ENCODE data around the gene SLC23A1. TPM values are rescaled to one million over a fixed set of nuclear protein-coding genes. Genes with fewer than 3 reads are reported as not detected.
"Not testable (repeated sequence)": the region's sequence is repeated elsewhere in the genome, so short reads cannot be mapped to it uniquely, and the experiment has no call there.

The SLC23A1 gene
- total RNA-seq, 1 donor from 2014 or later: 2.1 TPM

GRCh38 chr5:139354186-139354585, 28.9 kb downstream of the SLC23A1 start:
- no peak for DNase-seq (ENCODE audit: extremely low spot score, unreplicated experiment)
- Mint-ChIP-seq H3K27ac (no peak overlapping the region), H3K27me3 (no peaks in the 10 kb centered on the region), H3K36me3 (peaks cover 35% of the 10 kb centered on the region), H3K9me3 (peaks cover 6% of the 10 kb centered on the region), H3K4me3 (no peak overlapping the region), H3K4me1 (ENCODE audit: unreplicated experiment) (peaks cover 11% of the 10 kb centered on the region)
- no peak for TF ChIP-seq CTCF (conservative IDR thresholded peaks at IDR 0.05)

GRCh38 chr5:139347863-139348262, 35.2 kb downstream of the SLC23A1 start:
- Mint-ChIP-seq H3K4me1 (ENCODE audit: unreplicated experiment) (peaks cover 25% of the 10 kb centered on the region), H3K36me3 (peaks cover 34% of the 10 kb centered on the region)
- not testable (repeated sequence) for H3K4me3 Mint-ChIP-seq; DNase-seq (ENCODE audit: extremely low spot score, unreplicated experiment); H3K9me3 Mint-ChIP-seq; H3K27ac Mint-ChIP-seq; H3K27me3 Mint-ChIP-seq

- H3K9me3 Mint-ChIP-seq; H3K4me3 Mint-ChIP-seq; H3K27me3 Mint-ChIP-seq; DNase-seq (ENCODE audit: extremely low spot score, unreplicated experiment): not testable (repeated sequence)
- peak overlapping the region; percentile 39 for H3K27ac Mint-ChIP-seq
- H3K36me3 Mint-ChIP-seq: peaks cover 25% of the 10 kb centered on the region
- H3K4me1 Mint-ChIP-seq (ENCODE audit: unreplicated experiment): peaks cover 34% of the 10 kb centered on the region
Measured at GRCh38 chr5:139345442-139345841, 37.7 kb downstream of the SLC23A1 start.

GRCh38 chr5:139344177-139344576, 38.9 kb downstream of the SLC23A1 start:
- no peak for TF ChIP-seq CTCF (conservative IDR thresholded peaks at IDR 0.05)
- peaks cover 34% of the 10 kb centered on the region for H3K4me1 Mint-ChIP-seq (ENCODE audit: unreplicated experiment)
- H3K4me3 Mint-ChIP-seq: peak overlapping the region; percentile 77
- no peak for DNase-seq (ENCODE audit: extremely low spot score, unreplicated experiment)
- peaks cover 25% of the 10 kb centered on the region for H3K36me3 Mint-ChIP-seq
- peaks cover 6% of the 10 kb centered on the region for H3K27me3 Mint-ChIP-seq
- peak overlapping the region; percentile 23 for H3K27ac Mint-ChIP-seq
- no peaks in the 10 kb centered on the region for H3K9me3 Mint-ChIP-seq

- H3K36me3 Mint-ChIP-seq: peaks cover 21% of the 10 kb centered on the region
- peak overlapping the region; percentile 100 for H3K4me3 Mint-ChIP-seq
- H3K27me3 Mint-ChIP-seq: peaks cover 6% of the 10 kb centered on the region
- no peaks in the 10 kb centered on the region for H3K9me3 Mint-ChIP-seq
- TF ChIP-seq CTCF (conservative IDR thresholded peaks at IDR 0.05): no peak
- peak overlapping the region; percentile 99 for H3K27ac Mint-ChIP-seq
- H3K4me1 Mint-ChIP-seq (ENCODE audit: unreplicated experiment): peaks cover 34% of the 10 kb centered on the region
- no peak for DNase-seq (ENCODE audit: extremely low spot score, unreplicated experiment)
Measured at GRCh38 chr5:139343476-139343875, 39.6 kb downstream of the SLC23A1 start.

GRCh38 chr5:139342423-139342723, 40.7 kb downstream of the SLC23A1 start:
- no peaks in the 10 kb centered on the region for H3K9me3 Mint-ChIP-seq
- peak overlapping the region; percentile 100 for H3K4me3 Mint-ChIP-seq
- H3K36me3 Mint-ChIP-seq: peaks cover 21% of the 10 kb centered on the region
- H3K27me3 Mint-ChIP-seq: peaks cover 6% of the 10 kb centered on the region
- TF ChIP-seq CTCF (conservative IDR thresholded peaks at IDR 0.05): no peak
- H3K4me1 Mint-ChIP-seq (ENCODE audit: unreplicated experiment): peaks cover 34% of the 10 kb centered on the region
- peak overlapping the region; percentile 99 for H3K27ac Mint-ChIP-seq
- no peak for DNase-seq (ENCODE audit: extremely low spot score, unreplicated experiment)

All from type B pancreatic cell (in vitro differentiated cells).